HepG2 (cell line): ENCODE data around the gene ZC3H7B. TPM values are rescaled to one million over a fixed set of nuclear protein-coding genes. Genes with fewer than 3 reads are reported as not detected.

Experiments
- HES4 ChIP-seq: sonication (generic); formaldehyde crosslinking; IDR thresholded peaks from 2 replicates; pipeline ENCODE4 v1.9.0; 2021; ENCODE audit warnings: mild to moderate bottlenecking, missing genetic modification reagents, borderline replicate concordance
- MYNN ChIP-seq: sonication (generic); formaldehyde crosslinking; IDR thresholded peaks from 2 replicates; pipeline ENCODE4 v1.4.0; 2020; ENCODE audit warnings: mild to moderate bottlenecking, low read depth, missing genetic modification reagents
- SALL2 ChIP-seq: sonication (generic); formaldehyde crosslinking; IDR thresholded peaks from 2 replicates; pipeline ENCODE4 v1.8.1; 2023; ENCODE audit warnings: mild to moderate bottlenecking, missing genetic modification reagents, inconsistent platforms
- SMC3 ChIP-seq: IDR thresholded peaks from 2 replicates; pipeline ENCODE4 v1.6.1; 2011; ENCODE audit warnings: low read length, improper control_type of control experiment
- SYNCRIP ChIP-seq: fragments of 200-400 bp; formaldehyde crosslinking; IDR thresholded peaks from 2 replicates; pipeline ENCODE4 v1.6.1; 2018; ENCODE audit warnings: mild to moderate bottlenecking, low read depth, low read length; ENCODE audit not compliant: insufficient read depth
- WIZ ChIP-seq: sonication (generic); formaldehyde crosslinking; IDR thresholded peaks from 2 replicates; pipeline ENCODE4 v1.5.1; 2020; ENCODE audit warnings: mild to moderate bottlenecking, missing genetic modification reagents
- XRCC5 ChIP-seq: fragments of 200-400 bp; formaldehyde crosslinking; optimal IDR thresholded peaks from 2 replicates; pipeline ENCODE3; 2017; ENCODE audit warnings: mild to moderate bottlenecking, low read length
- ZKSCAN5 ChIP-seq: sonication (generic); formaldehyde crosslinking; IDR thresholded peaks from 2 replicates; pipeline ENCODE4 v1.5.1; 2020; ENCODE audit warnings: mild to moderate bottlenecking, missing genetic modification reagents
- ZNF614 ChIP-seq: IDR thresholded peaks from 2 replicates; pipeline ENCODE4 v1.6.1; 2018; ENCODE audit warnings: missing biosample characterization, missing genetic modification reagents, inconsistent platforms, borderline replicate concordance
- ZNF780A ChIP-seq: sonication (generic); formaldehyde crosslinking; IDR thresholded peaks from 2 replicates; pipeline ENCODE4 v1.8.0; 2022; ENCODE audit warnings: mild to moderate bottlenecking, missing genetic modification reagents, moderate library complexity
- ZSCAN25 ChIP-seq: sonication (generic); formaldehyde crosslinking; IDR thresholded peaks from 2 replicates; pipeline ENCODE4 v1.8.0; 2022; ENCODE audit warnings: mild to moderate bottlenecking, missing genetic modification reagents
- polyA plus RNA-seq, 8 experiments: library from polyadenylated mRNA; depleted of rRNA in 3 of 8; stranded (reverse) in 7 of 8; unstranded in 1 of 8; fragments of >200 nt; fragmentation: Illumina TruSeq in 4 of 8; extraction: Trizol in 4 of 8; gene quantifications; 2 replicates each; pipeline versions ENCODE4 v1.2.1 to v1.2.3, GENCODE V29; 2011 to 2016; ENCODE audit warnings: low read depth in 4 of 8, missing spikeins in 1 of 8, mixed read lengths in 1 of 8; ENCODE audit not compliant: insufficient read depth in 1 of 8
- total RNA-seq, 5 experiments: library from RNA; depleted of rRNA; stranded (reverse); fragments of >200 nt; fragmentation: Illumina TruSeq; extraction: Trizol; gene quantifications; 2 replicates each; pipeline ENCODE4 v1.2.3, GENCODE V29; 2016; ENCODE audit warnings: low read depth in 1 of 5
- TF ChIP-seq, protein P1 (sequence below): sonication (generic); formaldehyde crosslinking; IDR thresholded peaks from 2 replicates; pipeline ENCODE4 v1.5.0; 2020; ENCODE audit warnings: mild to moderate bottlenecking, missing genetic modification reagents, borderline replicate concordance
- TF ChIP-seq, protein P2 (sequence below): sonication (generic); formaldehyde crosslinking; IDR thresholded peaks from 2 replicates; pipeline ENCODE4 v1.4.0; 2020; ENCODE audit warnings: missing genetic modification reagents, mild to moderate bottlenecking, borderline replicate concordance

Gene ZC3H7B
- total and polyA plus RNA-seq, 2 of the 13 experiments (the other 11 are each of a cell fraction or from before 2014, with no cell fraction given): 26.4 to 37.2 TPM

DNA sequence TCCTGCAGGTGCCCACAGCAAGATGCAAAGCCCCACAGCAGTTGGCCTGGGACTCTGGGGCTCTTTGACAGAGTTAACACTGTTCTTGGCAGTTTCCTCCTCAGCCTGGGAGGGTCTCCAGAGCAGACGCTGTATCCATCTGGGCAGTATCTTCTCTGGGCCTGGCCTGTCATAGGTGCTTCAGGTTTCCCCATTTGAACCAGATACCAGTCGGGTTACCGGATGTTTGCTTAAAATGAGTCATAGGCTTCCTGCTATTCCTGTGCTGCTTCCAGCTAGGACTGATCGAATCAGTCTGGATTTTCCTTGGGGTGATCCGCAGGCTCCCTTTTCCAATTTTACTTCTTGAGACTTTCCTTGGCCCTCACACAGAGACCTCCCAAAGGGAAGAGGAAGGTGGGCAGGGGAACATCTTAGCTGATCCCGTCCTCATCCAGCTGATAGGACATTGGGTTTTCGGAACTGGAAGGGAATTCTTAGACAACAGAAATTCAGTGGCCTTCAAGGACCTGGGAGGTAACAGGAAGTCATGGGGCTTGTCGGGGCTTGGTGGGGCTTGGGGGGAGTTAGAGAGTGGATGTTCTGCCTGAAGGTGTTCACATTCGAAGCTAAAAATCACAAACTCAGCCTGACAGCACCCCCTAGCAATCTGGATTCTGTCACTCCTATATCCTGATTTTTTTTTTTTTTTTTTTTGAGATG, 12.9 kb upstream of the ZC3H7B start (continued):
- TF ChIP-seq, protein P1, sequence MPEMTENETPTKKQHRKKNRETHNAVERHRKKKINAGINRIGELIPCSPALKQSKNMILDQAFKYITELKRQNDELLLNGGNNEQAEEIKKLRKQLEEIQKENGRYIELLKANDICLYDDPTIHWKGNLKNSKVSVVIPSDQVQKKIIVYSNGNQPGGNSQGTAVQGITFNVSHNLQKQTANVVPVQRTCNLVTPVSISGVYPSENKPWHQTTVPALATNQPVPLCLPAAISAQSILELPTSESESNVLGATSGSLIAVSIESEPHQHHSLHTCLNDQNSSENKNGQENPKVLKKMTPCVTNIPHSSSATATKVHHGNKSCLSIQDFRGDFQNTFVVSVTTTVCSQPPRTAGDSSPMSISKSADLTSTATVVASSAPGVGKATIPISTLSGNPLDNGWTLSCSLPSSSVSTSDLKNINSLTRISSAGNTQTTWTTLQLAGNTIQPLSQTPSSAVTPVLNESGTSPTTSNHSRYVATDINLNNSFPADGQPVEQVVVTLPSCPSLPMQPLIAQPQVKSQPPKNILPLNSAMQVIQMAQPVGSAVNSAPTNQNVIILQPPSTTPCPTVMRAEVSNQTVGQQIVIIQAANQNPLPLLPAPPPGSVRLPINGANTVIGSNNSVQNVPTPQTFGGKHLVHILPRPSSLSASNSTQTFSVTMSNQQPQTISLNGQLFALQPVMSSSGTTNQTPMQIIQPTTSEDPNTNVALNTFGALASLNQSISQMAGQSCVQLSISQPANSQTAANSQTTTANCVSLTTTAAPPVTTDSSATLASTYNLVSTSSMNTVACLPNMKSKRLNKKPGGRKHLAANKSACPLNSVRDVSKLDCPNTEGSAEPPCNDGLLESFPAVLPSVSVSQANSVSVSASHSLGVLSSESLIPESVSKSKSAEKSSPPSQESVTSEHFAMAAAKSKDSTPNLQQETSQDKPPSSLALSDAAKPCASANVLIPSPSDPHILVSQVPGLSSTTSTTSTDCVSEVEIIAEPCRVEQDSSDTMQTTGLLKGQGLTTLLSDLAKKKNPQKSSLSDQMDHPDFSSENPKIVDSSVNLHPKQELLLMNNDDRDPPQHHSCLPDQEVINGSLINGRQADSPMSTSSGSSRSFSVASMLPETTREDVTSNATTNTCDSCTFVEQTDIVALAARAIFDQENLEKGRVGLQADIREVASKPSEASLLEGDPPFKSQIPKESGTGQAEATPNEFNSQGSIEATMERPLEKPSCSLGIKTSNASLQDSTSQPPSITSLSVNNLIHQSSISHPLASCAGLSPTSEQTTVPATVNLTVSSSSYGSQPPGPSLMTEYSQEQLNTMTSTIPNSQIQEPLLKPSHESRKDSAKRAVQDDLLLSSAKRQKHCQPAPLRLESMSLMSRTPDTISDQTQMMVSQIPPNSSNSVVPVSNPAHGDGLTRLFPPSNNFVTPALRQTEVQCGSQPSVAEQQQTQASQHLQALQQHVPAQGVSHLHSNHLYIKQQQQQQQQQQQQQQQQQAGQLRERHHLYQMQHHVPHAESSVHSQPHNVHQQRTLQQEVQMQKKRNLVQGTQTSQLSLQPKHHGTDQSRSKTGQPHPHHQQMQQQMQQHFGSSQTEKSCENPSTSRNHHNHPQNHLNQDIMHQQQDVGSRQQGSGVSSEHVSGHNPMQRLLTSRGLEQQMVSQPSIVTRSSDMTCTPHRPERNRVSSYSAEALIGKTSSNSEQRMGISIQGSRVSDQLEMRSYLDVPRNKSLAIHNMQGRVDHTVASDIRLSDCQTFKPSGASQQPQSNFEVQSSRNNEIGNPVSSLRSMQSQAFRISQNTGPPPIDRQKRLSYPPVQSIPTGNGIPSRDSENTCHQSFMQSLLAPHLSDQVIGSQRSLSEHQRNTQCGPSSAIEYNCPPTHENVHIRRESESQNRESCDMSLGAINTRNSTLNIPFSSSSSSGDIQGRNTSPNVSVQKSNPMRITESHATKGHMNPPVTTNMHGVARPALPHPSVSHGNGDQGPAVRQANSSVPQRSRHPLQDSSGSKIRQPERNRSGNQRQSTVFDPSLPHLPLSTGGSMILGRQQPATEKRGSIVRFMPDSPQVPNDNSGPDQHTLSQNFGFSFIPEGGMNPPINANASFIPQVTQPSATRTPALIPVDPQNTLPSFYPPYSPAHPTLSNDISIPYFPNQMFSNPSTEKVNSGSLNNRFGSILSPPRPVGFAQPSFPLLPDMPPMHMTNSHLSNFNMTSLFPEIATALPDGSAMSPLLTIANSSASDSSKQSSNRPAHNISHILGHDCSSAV (CRISPR knock-in tag): no peak
- TF ChIP-seq ZNF614 (no peak), WIZ (no peak), ZKSCAN5 (no peak), SALL2 (no peak), ZNF780A (CRISPR knock-in tag) (no peak), XRCC5 (peak; percentile 77), SYNCRIP (no peak), HES4 (CRISPR knock-in tag) (no peak), MYNN (CRISPR knock-in tag) (no peak), ZSCAN25 (CRISPR knock-in tag) (peak; percentile 64; the same call in 1 of the 2 replicates), SMC3 (no peak)
- TF ChIP-seq, protein P2, sequence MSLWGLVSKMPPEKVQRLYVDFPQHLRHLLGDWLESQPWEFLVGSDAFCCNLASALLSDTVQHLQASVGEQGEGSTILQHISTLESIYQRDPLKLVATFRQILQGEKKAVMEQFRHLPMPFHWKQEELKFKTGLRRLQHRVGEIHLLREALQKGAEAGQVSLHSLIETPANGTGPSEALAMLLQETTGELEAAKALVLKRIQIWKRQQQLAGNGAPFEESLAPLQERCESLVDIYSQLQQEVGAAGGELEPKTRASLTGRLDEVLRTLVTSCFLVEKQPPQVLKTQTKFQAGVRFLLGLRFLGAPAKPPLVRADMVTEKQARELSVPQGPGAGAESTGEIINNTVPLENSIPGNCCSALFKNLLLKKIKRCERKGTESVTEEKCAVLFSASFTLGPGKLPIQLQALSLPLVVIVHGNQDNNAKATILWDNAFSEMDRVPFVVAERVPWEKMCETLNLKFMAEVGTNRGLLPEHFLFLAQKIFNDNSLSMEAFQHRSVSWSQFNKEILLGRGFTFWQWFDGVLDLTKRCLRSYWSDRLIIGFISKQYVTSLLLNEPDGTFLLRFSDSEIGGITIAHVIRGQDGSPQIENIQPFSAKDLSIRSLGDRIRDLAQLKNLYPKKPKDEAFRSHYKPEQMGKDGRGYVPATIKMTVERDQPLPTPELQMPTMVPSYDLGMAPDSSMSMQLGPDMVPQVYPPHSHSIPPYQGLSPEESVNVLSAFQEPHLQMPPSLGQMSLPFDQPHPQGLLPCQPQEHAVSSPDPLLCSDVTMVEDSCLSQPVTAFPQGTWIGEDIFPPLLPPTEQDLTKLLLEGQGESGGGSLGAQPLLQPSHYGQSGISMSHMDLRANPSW (CRISPR knock-in tag): no peak
